Nucleus accumbens (tissue), 56 donors: ENCODE data around the gene CDC42BPA.
"Not testable (repeated sequence)": the region's sequence is repeated elsewhere in the genome, so short reads cannot be mapped to it uniquely, and the experiment has no call there.

ENCODE experiments used
- DNase-seq, 56 donors: peaks; one replicate each; lab custom pipeline; 2025; lab: John Stamatoyannopoulos, UW

Gene CDC42BPA

GRCh38 chr1:226974544-226975258, 343.6 kb downstream of the CDC42BPA start:
- DNase-seq: no peak

DNA sequence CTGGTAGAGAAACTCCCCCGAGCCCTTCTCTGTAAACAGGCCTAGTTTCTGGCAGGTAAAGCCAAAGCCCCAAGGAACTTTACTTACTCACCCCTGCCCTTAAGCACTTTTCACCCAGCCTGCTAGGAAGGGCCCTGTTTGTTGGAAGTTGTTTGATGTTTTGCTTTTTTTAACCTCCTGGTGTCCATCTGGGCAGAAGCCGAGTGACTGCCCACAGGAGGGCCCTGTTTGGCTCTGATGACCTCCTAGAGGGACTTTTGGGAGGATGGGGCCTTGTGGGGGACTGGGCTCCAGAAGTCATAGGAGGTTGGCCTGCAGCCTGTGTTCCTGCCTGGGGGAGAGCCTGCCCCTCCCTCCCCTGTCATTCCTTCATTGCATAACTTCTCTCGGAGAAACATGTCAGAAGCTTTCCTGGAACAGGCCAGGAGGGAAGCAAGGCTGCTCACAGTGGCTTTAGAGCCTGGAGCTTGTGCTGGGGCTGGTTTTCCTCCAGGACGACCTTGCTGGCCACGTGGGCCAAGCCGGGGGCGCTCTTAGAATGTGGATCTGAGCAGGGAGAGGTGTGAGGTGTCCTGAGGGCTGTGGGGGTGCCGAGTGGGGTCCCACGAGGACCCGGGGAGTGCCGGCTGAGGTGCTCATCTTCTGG, 344.3 kb downstream of the CDC42BPA start:
- DNase-seq: no peak

DNA sequence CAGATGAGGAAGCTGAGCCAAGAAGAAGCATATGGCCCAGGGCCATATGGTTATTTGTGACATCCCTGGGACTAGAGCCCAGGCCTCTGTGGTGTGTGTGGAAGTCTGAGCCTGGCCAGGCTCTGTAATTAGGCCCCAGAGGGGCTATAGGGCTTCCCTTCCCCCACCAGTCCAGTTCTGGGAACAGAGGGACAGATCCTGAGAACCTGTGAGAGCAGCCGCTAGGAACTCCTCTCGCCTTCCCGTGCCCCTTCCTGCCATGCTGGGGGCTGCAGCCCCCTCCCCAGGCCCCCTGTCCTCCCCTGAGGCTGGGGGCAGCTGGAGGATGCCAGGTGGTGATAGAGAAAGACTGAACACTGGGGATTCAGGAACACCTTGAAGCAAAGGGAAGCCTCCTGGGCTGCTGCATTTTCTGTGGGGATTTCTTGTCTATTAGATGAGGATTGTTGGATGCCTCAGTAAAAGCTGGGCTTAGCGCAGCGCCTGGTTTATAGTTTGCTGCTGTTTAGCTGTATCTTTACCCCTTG, 344.9 kb downstream of the CDC42BPA start:
- DNase-seq: no peak

DNA sequence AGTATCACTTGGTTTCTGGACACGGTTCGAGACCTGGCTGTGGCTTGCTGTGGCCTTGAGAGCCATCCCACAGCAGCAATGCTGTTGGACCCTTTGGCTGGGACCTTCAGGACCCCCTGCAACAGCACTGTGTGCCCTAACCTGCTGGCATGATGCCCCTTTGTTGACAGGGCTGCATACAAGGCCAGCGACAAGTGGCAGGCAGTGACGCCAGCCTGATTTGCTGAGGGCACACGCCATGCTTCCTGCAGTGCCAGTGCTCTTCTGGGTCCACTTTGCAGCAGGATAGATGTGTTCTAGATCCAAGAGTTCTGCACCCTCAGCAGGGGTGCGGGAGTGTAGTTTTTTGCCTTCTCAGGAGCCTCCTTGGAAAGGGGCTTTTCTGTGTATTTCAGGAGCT, 345.4 kb downstream of the CDC42BPA start:
- DNase-seq: no peak

- no peak for DNase-seq
Observed at GRCh38 chr1:226971765-226972164, 346.5 kb downstream of the CDC42BPA start.

GRCh38 chr1:226967665-226968064, 350.6 kb downstream of the CDC42BPA start:
- DNase-seq: peak in 7 of 56 donors; percentile 19 to 59 (median 29)

DNA sequence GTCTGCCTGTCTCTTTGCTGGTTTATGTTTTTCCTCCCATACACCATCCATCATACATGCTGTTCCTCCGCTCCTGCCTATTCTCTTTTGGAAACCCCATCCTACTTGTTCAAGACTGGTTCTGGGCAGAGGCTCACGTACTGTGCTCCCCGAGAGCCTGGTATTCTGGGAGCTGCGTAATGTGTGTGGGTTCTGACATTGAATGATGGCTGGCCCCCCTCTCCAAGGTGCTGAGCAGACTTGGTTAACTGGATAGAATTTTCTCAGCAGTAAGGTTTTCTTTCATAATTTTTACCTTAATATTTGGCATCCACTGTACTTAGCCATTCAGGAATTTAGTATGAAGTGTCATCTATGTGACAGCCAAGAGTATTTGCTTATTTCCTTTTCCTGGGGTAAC, 351.6 kb downstream of the CDC42BPA start:
- DNase-seq: peak in 2 of 56 donors; percentile 23 to 44

DNA sequence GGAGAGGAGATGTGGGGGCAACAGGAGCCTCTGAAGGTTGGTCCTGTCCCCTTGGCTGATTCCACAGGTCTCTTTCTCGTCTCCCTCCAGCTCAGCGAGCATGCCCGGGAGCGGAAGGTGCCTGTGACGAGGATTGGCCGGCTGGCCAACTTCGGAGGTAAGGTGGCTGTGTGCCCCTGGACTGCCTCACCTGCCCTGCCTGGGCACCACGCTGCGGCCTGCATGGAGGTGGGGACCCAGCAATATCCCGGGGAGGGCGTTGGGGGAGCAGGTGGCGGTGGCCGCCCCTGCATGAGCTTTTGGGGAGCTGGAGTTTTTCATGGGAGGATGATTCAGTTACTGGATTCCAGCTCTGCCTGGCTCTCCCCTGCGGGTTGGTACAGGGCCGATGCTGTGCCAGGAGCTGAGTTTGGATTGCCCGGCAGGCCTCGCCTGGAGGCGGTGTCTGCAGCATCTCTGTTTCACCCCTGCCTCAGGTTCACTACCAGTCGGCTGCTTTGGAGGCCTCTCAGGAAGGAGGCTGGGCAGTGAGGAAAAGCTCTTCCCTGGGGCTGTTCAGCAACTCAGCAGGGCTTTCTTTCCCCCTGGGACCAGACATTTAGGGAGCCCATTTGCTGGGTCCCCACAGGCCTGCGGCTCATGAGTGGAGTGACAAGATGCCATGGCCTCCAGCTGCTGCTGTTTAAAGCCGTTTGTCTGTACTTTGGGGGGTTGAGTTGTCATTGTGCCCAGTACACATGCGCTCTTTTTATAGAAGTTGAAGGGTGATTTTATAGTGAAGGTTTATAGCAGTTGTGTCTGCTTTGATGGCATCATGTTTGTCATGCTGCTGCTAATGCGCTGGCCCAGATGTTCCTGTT, 352.5 kb downstream of the CDC42BPA start:
- DNase-seq: no peak

DNA sequence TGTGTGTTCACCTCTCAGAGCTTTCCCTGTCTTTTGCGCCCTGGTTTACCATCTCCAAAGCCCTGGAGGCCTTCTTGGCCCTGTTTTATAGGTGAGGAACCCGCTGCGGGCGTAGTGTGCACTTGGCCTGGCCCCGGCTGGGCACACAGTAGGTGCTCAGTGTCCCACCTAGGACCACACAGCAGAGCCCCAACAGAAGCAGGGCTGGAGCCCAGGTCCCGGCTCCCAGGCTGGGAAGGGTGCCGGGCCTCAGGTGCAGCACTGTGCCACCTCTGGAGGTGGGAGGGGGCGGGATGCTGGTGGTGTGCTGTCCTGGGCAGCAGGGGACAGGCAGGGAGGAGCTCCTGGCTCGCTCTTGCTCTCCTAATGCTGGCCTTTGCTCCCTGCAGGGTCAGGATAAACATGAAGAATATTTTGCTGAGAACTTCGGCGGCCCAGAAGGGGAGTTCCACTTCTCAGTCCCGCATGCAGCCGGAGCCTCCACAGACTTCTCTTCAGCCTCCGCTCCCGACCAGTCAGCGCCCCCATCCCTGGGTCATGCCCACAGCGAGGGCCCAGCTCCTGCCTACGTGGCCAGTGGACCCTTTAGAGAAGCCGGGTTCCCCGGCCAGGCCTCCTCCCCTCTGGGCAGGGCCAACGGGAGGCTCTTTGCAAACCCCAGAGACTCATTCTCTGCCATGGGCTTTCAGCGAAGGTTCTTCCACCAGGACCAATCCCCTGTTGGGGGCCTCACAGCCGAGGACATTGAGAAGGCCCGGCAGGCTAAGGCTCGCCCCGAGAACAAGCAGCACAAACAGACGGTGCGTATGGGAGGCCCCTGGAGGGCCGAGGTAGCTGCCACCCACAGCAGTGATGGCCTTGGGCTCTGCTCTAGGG, 353.4 kb downstream of the CDC42BPA start:
- no peak for DNase-seq

- DNase-seq: no peak
Observed at GRCh38 chr1:226964068-226964425, 354.2 kb downstream of the CDC42BPA start.

- DNase-seq: no peak
Observed at GRCh38 chr1:226962421-226963391, 355.6 kb downstream of the CDC42BPA start.

DNA sequence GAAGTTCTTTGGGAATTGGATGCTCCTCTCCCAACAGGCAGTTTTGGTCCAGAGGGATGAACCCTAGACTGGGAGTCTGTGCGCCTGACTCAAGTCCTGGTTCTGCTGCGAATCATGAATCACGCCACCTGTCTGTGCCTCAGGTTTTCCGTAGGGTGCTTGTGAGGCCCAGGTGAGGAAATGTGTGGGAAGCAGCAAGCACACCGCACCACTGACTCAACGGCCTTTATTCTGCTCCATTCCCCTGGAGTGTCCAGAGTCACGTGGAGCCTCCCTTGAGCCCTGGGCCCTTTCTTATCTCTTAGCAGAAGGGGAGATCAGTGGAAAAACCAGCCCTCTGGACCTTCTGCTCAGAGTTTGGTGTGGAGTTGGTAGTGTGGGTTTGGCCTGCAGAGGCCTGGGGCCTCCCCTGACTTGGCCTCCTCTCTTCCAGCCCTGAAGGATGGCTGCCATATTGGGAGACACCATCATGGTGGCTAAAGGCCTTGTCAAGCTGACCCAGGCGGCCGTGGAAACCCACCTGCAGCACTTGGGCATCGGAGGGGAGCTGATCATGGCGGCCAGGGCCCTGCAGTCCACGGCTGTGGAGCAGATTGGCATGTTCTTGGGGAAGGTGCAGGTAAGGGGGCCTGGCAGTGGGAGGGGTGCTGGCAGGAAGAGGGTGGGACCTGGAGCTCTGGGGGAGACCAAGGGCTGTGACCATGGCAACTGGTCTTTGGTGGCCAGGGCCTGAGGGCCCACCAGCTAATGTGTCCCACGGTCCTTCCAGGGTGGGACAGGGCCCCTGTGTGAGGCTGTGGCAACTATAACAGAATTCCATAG, 357.1 kb downstream of the CDC42BPA start:
- no peak for DNase-seq

- DNase-seq: no peak
Observed at GRCh38 chr1:226960256-226960655, 358.0 kb downstream of the CDC42BPA start.

DNA sequence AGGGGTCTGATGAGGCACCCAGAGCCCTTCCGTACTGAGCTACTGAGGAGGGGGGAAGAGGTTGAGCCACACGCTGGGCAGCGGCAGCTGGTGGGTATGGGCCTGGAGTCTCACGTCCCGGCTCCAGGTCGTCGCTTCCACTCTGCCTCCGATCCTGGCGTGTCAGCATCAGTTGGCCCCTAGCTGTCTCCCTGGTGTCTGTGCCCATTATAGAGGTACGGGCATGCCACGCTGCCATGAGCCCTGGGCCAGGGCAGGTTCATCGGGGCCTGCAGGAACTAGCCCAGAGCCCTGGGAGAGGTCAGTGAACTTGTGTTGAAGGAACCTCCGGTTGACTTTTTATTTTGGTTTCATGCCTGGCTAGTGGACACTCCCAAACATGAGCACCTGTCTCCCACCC, 360.0 kb downstream of the CDC42BPA start:
- DNase-seq: no peak

DNA sequence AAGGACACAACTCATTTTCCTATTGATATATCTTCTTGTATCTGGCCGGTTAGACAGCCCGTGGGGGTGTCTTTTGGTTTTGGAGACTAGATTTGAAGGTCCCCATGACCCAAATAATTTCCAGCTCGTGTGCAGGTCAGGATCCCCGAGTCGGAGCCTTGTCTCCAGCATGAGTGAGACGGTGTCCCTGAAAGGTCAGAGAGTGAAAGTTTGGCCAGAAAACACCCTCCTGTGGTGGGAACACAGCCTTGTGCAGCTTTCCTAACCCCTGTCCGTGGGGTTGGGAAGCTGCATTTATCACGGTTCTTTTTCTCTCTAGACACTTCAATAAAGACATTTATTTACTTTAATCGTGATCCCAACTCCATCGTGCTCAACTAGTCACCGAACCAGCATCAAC, 360.6 kb downstream of the CDC42BPA start:
- DNase-seq: no peak

DNA sequence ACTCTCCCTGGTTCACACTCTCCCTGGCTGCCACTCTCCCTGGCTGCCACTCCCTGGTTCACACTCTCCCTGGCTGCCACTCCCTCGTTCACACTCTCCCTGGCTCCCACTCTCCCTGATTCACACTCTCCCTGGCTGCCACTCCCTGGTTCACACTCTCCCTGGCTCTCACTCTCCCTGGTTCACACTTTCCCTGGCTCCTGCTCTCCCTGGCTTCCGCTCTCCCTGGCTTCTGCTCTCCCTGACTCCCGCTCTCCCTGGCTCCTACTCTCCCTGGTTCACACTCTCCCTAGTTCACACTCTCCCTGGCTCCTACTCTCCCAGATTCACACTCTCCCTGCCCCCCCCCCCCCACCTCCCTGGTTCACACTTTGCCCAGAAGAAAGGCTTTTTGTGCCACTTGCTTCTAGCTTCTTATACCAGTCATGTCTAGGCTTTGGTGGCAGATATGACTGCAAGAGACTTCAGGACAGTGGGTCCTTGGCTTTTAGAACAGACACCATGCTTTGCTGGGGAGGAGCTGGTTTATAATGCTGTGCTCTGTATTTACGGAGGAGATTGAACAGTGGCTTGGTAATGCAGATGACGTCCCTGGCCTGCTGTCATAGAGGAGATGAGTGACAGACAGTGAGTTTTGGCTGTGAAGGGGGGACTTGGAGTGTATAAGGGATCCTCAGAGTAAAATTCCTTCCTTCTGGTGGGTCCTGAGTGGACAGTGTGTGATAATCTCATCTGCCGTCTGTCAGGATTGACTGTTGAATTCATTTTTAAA, 361.2 kb downstream of the CDC42BPA start:
- DNase-seq: no peak

DNA sequence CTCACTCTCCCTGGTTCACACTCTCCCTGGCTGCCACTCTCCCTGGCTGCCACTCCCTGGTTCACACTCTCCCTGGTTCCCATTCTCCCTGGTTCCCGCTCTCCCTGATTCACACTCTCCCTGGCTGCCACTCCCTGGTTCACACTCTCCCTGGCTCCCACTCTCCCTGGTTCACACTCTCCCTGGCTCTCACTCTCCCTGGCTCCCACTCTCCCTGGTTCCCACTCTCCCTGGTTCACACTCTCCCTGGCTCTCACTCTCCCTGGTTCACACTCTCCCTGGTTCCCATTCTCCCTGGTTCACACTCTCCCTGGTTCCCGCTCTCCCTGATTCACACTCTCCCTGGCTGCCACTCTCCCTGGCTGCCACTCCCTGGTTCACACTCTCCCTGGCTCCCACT, 362.4 kb downstream of the CDC42BPA start:
- DNase-seq: not testable (repeated sequence)
